Fibroblast of lung (primary cell): ENCODE measurements around the gene DDX42.

Source experiments
- CTCF ChIP-seq, 2 donors: IDR thresholded peaks in 1 of 2; conservative IDR thresholded peaks in 1 of 2; 1 replicate in 1 of 2; 2 replicates in 1 of 2; pipeline ENCODE4 v1.5.1; 2011 to 2012; ENCODE audit warnings: low read length in 2 of 2, control low read depth in 1 of 2, inconsistent platforms in 1 of 2, low read depth in 1 of 2, mild to moderate bottlenecking in 1 of 2
- EZH2 ChIP-seq: IDR thresholded peaks from 2 replicates; pipeline ENCODE4 v1.5.1; 2012; ENCODE audit warnings: low read length, control low read depth, mild to moderate bottlenecking; ENCODE audit errors: missing control alignments

- no peak for TF ChIP-seq CTCF (conservative IDR thresholded peaks at IDR 0.05 in 1 of 2, IDR thresholded peaks at IDR 0.05 in 1 of 2; ENCODE audit: low read depth in 1 of 2, low read length in 2 of 2)
- TF ChIP-seq EZH2 = no peak
Measured at GRCh38 chr17:63752707-63753106, 21.3 kb upstream of the DDX42 start.
